H7 (cell line): ENCODE data around the gene CORIN. TPM values are rescaled to one million over a fixed set of nuclear protein-coding genes. Genes with fewer than 3 reads are reported as not detected.
A peak's percentile ranks its signal among the peaks of the same experiment; 100 is the strongest.

Experiments
- DNase-seq: peaks from one replicate; pipeline ENCODE4 v3.0.0; 2012
- H3K27me3 ChIP-seq: 2 replicates; pipeline ENCODE4 v1.6.0; 2011; ENCODE audit warnings: mild to moderate bottlenecking, low read length; ENCODE audit not compliant: control insufficient read depth, insufficient read depth
- H3K36me3 ChIP-seq: replicated peaks from 2 replicates; pipeline ENCODE4 v1.5.1; 2011; ENCODE audit warnings: low read length; ENCODE audit not compliant: control insufficient read depth, insufficient read depth
- H3K4me3 ChIP-seq: 2 replicates; pipeline ENCODE4 v1.5.1; 2011; ENCODE audit warnings: low read depth, mild to moderate bottlenecking, control low read depth, low read length, moderate library complexity; ENCODE audit not compliant: insufficient read depth
- total RNA-seq: library from RNA; depleted of rRNA; stranded (reverse); fragments of >200 nt; shearing (Covaris generic); gene quantifications from 2 replicates; pipeline ENCODE4 v1.2.3, GENCODE V29; 2014

The CORIN gene
- total RNA-seq, 1 experiment from 2014 or later, result 0.07 TPM

DNA sequence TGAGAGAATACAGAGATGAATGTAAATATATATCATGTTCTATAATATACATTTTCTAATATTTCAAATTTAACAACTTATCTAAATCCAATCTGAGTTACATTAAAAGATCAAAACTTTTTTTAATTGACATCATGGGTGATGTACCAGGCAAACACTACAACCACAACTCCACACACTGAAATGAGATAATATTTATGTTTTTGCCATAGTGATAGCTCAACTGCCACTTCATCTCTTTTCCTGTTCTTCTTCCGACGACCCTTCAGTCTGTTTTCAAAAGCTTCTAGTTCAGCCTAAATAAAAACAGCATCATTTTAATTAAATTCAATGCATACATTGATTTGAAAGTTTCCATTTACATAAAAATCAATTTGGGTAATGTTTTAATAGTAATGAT is 10.2 kb upstream of the CORIN start:
- H3K4me3 ChIP-seq, result no peak overlapping the region
- no peaks in the 10 kb centered on the region for H3K27me3 ChIP-seq
- peaks cover 4% of the 10 kb centered on the region for H3K36me3 ChIP-seq
- DNase-seq, result no peak

DNA sequence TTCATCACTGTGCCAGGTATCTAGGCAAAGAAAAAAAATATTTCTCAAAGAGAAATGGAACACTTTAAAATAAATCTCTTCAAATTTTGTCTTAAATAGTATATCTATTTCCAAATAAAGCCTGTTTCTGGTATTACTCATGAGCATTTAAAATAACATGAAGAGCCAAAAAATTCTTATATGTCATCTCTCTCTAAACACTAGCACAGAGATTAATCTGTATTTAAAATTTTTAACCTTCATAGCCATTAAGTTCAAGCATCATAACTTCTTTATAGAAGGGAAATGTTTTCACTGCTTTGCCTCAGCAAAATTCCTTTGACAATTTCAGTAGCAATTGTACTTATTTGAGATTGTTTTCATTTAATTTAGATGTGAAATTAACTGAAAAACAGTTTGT is 5.1 kb upstream of the CORIN start:
- Histone ChIP-seq H3K36me3 (no peaks in the 10 kb centered on the region; the same call in 1 of the 2 replicates), H3K4me3 (no peak overlapping the region), H3K27me3 (peaks cover 4% of the 10 kb centered on the region)
- DNase-seq, result no peak

- Histone ChIP-seq H3K4me3 (no peak overlapping the region), H3K36me3 (no peaks in the 10 kb centered on the region; the same call in 1 of the 2 replicates), H3K27me3 (peaks cover 17% of the 10 kb centered on the region)
- no peak for DNase-seq
Measured at GRCh38 chr4:47840291-47840690, 2.4 kb upstream of the CORIN start.

DNA sequence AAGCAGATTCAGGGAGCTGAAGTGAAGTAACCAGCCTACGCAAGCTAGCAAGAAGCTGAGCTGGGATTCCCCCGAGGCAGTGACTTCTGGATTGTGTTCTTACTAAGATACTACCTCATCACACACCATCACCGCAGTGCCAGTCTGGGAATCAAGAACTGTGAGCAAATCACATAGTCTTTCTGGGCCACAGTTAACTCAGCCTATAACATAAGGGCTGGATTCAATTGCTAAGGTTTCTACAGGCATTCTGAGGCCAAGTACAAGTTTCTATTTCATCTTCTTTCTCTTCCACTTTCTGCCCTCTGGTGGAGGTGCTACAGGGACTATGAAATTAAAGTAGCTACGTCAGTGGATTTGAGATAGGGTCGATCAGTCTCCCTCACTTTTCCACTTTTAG is 1.4 kb upstream of the CORIN start:
- peak; percentile 23 for DNase-seq
- peaks cover 17% of the 10 kb centered on the region for H3K27me3 ChIP-seq
- H3K36me3 ChIP-seq, result no peaks in the 10 kb centered on the region; the same call in 1 of the 2 replicates
- H3K4me3 ChIP-seq, result no peak overlapping the region

GRCh38 chr4:47838445-47838844 is 578 bp upstream of the CORIN start:
- Histone ChIP-seq H3K27me3 (peaks cover 17% of the 10 kb centered on the region), H3K36me3 (no peaks in the 10 kb centered on the region; the same call in 1 of the 2 replicates), H3K4me3 (no peak overlapping the region)
- DNase-seq, result peak; percentile 35

DNA sequence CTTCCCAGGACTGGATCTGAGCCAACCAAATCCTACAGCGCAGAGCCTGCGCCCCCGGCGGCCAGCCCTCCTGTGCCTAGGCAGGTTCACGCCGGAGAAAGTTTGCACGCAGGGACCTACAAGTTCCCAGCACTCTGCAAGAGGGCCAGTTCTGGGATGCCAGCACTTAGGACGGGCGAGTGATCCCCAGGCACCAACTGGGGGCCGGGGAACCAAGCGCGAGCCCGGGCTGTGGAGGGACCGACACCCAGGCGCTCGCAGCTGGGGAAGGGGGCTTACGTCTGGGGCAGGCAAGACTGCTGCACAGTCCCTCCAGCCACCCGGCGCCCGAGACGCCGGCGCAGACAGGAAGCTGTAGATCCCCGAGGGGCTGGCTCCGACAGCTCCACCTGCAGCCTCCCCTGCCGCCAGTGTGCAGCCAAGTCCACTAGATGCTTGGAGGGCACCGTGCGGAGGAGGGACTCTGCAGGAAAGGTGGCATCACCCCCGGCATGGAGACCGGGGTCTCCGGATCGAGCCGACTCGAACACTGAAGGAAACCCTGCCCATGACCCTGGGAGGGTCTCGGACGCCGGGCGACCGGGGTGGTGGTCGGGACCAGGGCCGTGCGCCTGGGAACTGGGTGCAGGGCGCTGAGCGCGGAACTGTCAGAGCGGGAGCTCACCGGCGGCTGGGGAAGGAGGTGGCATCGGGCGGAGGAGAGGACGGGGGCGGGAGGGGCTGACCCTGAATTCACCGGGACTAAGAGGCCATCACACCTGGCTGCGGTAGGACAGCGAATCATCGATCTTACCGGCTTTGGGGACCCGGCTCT is 566 bp downstream of the CORIN start:
- DNase-seq, result peak; percentile 72
- Histone ChIP-seq H3K4me3 (peak overlapping the region; percentile 61), H3K36me3 (no peaks in the 10 kb centered on the region), H3K27me3 (peaks cover 17% of the 10 kb centered on the region)

DNA sequence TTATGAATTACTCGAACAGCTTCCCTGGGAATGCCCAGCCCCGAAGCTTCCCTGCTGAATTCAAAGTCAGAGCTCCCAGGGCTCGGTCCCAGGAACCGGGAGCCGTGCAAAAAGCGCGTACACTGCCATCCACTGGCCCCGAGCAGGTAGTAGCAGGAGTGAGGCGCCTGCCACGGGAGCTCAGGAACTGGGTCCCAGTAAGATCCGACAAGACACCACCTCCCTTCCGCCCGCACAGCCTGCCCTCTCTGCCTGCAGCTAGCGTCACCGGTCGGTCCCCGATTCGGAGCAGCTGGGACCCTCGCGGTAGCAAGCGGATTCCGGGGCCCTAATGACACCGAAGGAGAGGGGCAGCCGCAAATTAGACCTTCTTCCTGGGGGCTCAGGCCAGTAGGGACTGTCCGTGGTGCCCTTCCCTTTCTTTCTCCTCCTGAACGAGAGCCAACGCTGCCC is 1.2 kb downstream of the CORIN start:
- peak; percentile 81 for DNase-seq
- H3K27me3 ChIP-seq, result peaks cover 17% of the 10 kb centered on the region
- peak overlapping the region; percentile 61 for H3K4me3 ChIP-seq
- H3K36me3 ChIP-seq, result no peaks in the 10 kb centered on the region

DNA sequence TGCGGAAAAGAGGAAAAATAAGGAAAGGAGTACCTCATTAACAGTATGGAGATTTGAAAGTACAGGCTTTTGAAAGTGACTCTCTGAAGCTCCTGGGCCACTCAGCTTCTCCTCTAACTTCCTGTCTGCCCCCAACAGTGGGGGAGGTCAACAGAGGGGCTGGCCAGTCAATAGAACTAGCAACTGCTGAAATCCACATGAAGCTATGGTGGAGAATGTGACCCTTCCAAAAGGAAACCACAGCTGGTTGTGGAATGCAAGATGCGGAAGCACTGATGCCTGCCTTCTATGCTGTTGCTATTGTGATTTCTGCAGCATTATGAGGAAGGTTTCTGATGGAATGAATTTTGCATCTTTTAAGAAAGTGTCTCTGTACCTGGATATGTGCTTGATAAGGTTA is 2.4 kb downstream of the CORIN start:
- DNase-seq, result peak; percentile 16
- Histone ChIP-seq H3K4me3 (no peak overlapping the region), H3K27me3 (peaks cover 17% of the 10 kb centered on the region), H3K36me3 (no peaks in the 10 kb centered on the region)

DNA sequence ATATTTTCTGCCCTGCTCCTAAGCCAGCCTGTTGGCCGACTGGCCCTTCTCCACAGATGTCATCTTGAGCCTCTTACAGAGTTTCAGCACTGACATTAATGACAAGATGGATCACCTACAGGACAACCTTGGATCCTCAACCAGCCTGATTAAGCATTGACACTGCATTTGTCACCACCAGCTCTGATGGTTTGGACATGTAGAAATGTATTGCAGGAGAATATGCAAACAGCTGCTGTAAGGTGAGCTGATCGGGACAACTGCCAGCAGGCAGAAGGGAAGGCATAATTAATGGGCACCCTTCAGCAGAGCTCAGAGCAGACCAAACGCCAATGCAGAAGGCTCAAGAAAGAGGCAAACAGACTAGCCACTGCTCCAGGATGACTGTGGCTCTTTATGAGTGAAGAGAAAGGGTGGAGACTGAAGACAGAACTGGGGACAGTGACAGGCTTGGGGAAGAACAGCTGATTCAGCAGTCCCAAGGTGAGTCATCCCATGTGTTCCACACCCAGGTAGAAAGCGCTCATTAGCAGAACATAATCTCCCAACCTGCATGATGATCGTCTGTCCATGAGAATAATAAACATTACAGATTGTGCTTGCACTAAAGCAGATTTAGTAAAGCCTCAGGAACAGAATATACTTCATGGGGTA is 6.7 kb downstream of the CORIN start:
- Histone ChIP-seq H3K4me3 (no peak overlapping the region), H3K36me3 (no peaks in the 10 kb centered on the region), H3K27me3 (no peaks in the 10 kb centered on the region; the same call in 1 of the 2 replicates)
- DNase-seq, result no peak

DNA sequence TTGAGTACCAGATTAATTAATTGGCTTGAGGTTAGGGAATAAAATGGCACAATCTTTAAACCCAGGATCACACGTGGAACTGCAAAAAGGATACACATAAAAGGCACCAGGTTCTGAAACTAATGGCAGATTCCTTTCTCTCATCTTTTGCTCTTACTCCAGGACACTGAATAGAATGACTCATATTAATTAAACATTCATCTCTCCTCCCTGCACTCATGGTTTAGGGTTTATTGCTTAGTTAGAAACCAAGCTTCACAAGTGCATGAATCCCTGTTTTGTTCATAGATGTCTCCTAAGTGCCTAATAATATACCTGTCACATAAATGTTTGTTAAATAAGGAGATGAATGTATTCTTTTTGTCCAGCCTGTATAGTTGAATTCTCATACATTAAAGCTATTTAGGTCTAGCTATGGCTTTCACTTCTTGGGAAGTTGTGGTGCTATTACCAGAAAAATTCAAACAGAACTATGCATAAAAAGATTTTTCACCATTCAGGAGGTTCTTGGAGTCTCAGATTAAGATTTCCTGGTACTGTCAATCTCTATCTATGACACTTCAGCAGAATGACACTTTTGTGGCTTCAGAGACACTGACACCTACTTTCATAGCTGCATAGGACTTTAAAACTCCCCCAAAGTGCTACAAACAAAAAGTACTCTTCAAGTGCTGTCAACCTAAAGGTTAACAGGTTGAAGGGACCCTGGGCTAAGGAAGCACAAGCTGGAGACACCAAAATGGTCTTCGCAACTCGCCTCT is 7.4 kb downstream of the CORIN start:
- Histone ChIP-seq H3K27me3 (no peaks in the 10 kb centered on the region), H3K4me3 (no peak overlapping the region), H3K36me3 (no peaks in the 10 kb centered on the region)
- no peak for DNase-seq

DNA sequence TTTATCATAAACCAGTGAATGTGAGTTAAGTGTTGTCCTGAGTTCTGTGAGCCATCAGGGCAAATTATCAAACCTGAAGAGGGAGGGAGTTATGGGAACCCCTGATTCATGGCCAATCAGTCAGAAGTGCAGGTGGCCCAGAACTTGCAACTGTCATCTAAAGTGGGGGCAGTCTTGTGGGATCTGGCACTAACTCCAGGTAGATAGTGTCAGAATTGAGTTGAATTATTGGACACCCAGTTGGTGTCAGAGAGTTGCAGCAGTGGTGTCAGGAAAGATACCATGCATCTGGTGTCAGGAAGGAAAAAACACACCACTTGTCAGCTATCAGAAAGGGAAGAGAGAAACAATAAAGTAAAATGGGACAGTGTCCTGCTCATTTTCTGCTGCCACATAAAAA is 8.4 kb downstream of the CORIN start:
- H3K27me3 ChIP-seq, result no peaks in the 10 kb centered on the region
- DNase-seq, result no peak
- H3K36me3 ChIP-seq, result no peaks in the 10 kb centered on the region
- H3K4me3 ChIP-seq, result no peak overlapping the region

GRCh38 chr4:47827343-47828047 is 10.4 kb downstream of the CORIN start:
- no peaks in the 10 kb centered on the region for H3K27me3 ChIP-seq
- no peak for DNase-seq

GRCh38 chr4:47824840-47825239 is 13.0 kb downstream of the CORIN start:
- no peak overlapping the region for H3K4me3 ChIP-seq
- no peaks in the 10 kb centered on the region for H3K36me3 ChIP-seq
- no peaks in the 10 kb centered on the region for H3K27me3 ChIP-seq
- DNase-seq, result no peak

More at GRCh38 chr4:47827343-47828047, 10.4 kb downstream of the CORIN start:
- H3K36me3 ChIP-seq, result no peaks in the 10 kb centered on the region
- no peak overlapping the region for H3K4me3 ChIP-seq

DNA sequence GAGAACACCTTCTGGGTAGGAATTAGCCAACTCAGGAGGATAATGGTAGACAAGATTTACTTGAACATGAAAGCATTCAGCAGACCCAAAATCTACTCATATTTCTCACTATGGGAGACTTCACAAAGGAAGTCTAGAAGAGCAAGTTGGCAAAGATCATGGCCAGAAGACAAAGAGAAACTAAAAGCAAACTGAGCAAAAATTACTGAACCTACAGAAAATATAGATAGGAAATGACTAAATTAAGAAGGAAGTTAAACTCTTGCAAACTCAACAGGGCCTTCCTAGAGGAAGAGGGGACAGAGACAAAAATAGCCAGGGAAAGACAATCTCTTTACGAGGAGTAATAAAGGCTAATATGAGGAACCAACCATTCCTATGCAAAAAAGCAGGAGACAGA is 18.7 kb downstream of the CORIN start:
- no peak overlapping the region for H3K4me3 ChIP-seq
- no peak for DNase-seq
- no peaks in the 10 kb centered on the region for H3K36me3 ChIP-seq
- H3K27me3 ChIP-seq, result no peaks in the 10 kb centered on the region
